ENCODE measurements around the gene RLF. TPM values are rescaled to one million over a fixed set of nuclear protein-coding genes. Genes with fewer than 3 reads are reported as not detected.

Gene RLF
- total and polyA plus RNA-seq, 9 of the 15 experiments (the other 6 are each of a cell fraction or from before 2014, with no cell fraction given), result 3.6 to 35.0 (median 21.2) TPM

GRCh38 chr1:40161125-40161887 lies at the start of gene RLF (continued):
- TF ChIP-seq RNF2 (IDR thresholded peaks at IDR 0.05) (peak; percentile 67; the same call in 1 of the 2 replicates), REST (IDR thresholded peaks at IDR 0.05; ENCODE audit: borderline replicate concordance) (peak; percentile 68), REST (CRISPR knock-in tag; IDR thresholded peaks at IDR 0.05; ENCODE audit: low read depth) (0 out of 2 replicates have a peak, but pooled peaks have one; percentile 79), TCF15 (CRISPR knock-in tag; IDR thresholded peaks at IDR 0.05) (no peak), NR2C1 (IDR thresholded peaks at IDR 0.05) (peak; percentile 65), NR2C1 (tag; IDR thresholded peaks at IDR 0.05) (peak; percentile 72), KHSRP (IDR thresholded peaks at IDR 0.05) (peak; percentile 96), TEAD4 (IDR thresholded peaks at IDR 0.05; ENCODE audit: low read length) (0 out of 2 replicates have a peak, but pooled peaks have one; percentile 6), TEAD4 (CRISPR knock-in tag; IDR thresholded peaks at IDR 0.05; ENCODE audit: borderline replicate concordance) (no peak), ZNF311 (CRISPR knock-in tag; IDR thresholded peaks at IDR 0.05) (no peak), HDAC2 (IDR thresholded peaks at IDR 0.05) (0 out of 2 replicates have a peak, but pooled peaks have one; percentile 45), GATA2 (CRISPR knock-in tag; IDR thresholded peaks at IDR 0.05) (no peak), CSDE1 (IDR thresholded peaks at IDR 0.05) (peak in 1 of 2 experiments; percentile 97; a peak in 2 of 4 replicates), TFE3 (CRISPR knock-in tag; IDR thresholded peaks at IDR 0.05) (peak; percentile 99), MAZ (CRISPR knock-in tag; conservative IDR thresholded peaks at IDR 0.05 in 1 of 2, IDR thresholded peaks at IDR 0.05 in 1 of 2) (peak; percentile 86), ARID1B (IDR thresholded peaks at IDR 0.05) (no peak), ZNF445 (CRISPR knock-in tag; IDR thresholded peaks at IDR 0.05; ENCODE audit: low read depth) (no peak), SOX6 (IDR thresholded peaks at IDR 0.05) (0 out of 2 replicates have a peak, but pooled peaks have one; percentile 48), EP300 (IDR thresholded peaks at IDR 0.05; ENCODE audit: low read length) (peak; percentile 70), PCBP1 (IDR thresholded peaks at IDR 0.05; ENCODE audit: low read depth, low read length, poor library complexity, severe bottlenecking) (peak; percentile 81)
